IMR-90 (cell line): ENCODE data around the gene GFOD2. TPM values are rescaled to one million over a fixed set of nuclear protein-coding genes. Genes with fewer than 3 reads are reported as not detected.

Experiments used
- ATAC-seq: fragments of 200-7000 bp; cut with Tn5 transposase; 2 replicates; pipeline ENCODE4 v1.9.1; 2020; ENCODE audit warnings: low read depth, mild to moderate bottlenecking, moderate library complexity
- BruUV-seq: library from RNA; stranded (reverse); fragments of 400-500 nt; replicated peaks from 2 replicates; lab custom pipeline; 2021; lab: Mats Ljungman, UMichigan
- CTCF ChIA-PET: fragments of 300-600 bp; formaldehyde crosslinking; extraction: SDS; loops from one replicate; lab custom pipeline; 2021; ENCODE audit warnings: antibody characterized with exemption; lab: Yijun Ruan, JAX
- POLR2A ChIA-PET: fragments of 300-600 bp; sonication (Branson Sonifier 250); formaldehyde crosslinking; loops from one replicate; lab custom pipeline; 2022; ENCODE audit warnings: antibody characterized with exemption; ENCODE audit not compliant: unreplicated experiment; lab: Charles Lee
- DNase-seq: peaks from one replicate; pipeline ENCODE4 v3.0.0; 2013
- H2AFZ ChIP-seq: replicated peaks from 2 replicates; pipeline ENCODE3; 2013; ENCODE audit warnings: low read length, mild to moderate bottlenecking; ENCODE audit not compliant: poor library complexity
- H2AK5ac ChIP-seq: 2 replicates; pipeline ENCODE4 v1.6.1; 2013; ENCODE audit warnings: low read depth, low read length, inconsistent platforms
- H2AK9ac ChIP-seq: replicated peaks from 2 replicates; pipeline ENCODE3; 2013; ENCODE audit warnings: mild to moderate bottlenecking, low read depth, low read length, moderate library complexity; ENCODE audit not compliant: poor library complexity
- H2BK120ac ChIP-seq: 2 replicates; pipeline ENCODE4 v1.6.1; 2013; ENCODE audit warnings: low read depth, low read length, inconsistent platforms
- H2BK15ac ChIP-seq: 3 replicates; pipeline ENCODE4 v1.6.1; 2013; ENCODE audit warnings: low read depth, low read length, inconsistent platforms
- H2BK20ac ChIP-seq: 2 replicates; pipeline ENCODE4 v1.6.1; 2013; ENCODE audit warnings: low read depth, mild to moderate bottlenecking, inconsistent platforms, low read length, moderate library complexity
- H2BK5ac ChIP-seq: 2 replicates; pipeline ENCODE4 v1.6.1; 2013; ENCODE audit warnings: mild to moderate bottlenecking, low read depth, low read length, inconsistent platforms; ENCODE audit not compliant: poor library complexity, severe bottlenecking
- H3K14ac ChIP-seq: replicated peaks from 2 replicates; pipeline ENCODE4 v1.6.1; 2013; ENCODE audit warnings: low read depth, low read length, inconsistent platforms
- H3K18ac ChIP-seq: 2 replicates; pipeline ENCODE4 v1.6.1; 2013; ENCODE audit warnings: low read depth, low read length, control low read depth
- H3K23ac ChIP-seq: 2 replicates; pipeline ENCODE4 v1.6.1; 2013; ENCODE audit warnings: low read depth, low read length, inconsistent platforms
- H3K27ac ChIP-seq: 2 replicates; pipeline ENCODE4 v1.5.1; 2013; ENCODE audit warnings: mild to moderate bottlenecking, control low read depth, low read length; ENCODE audit not compliant: insufficient read depth
- H3K27me3 ChIP-seq: 2 replicates; pipeline ENCODE4 v1.6.1; 2013; ENCODE audit warnings: low read length; ENCODE audit not compliant: control insufficient read depth, insufficient read depth
- H3K36me3 ChIP-seq: 2 replicates; pipeline ENCODE4 v1.6.1; 2013; ENCODE audit warnings: low read length, mixed read lengths; ENCODE audit not compliant: control insufficient read depth, insufficient read depth
- H3K4ac ChIP-seq: 2 replicates; pipeline ENCODE4 v1.6.1; 2013; ENCODE audit warnings: low read depth, low read length, inconsistent platforms
- H3K4me1 ChIP-seq: 2 replicates; pipeline ENCODE4 v1.6.1; 2013; ENCODE audit warnings: low read length, mixed read lengths; ENCODE audit not compliant: control insufficient read depth, insufficient read depth
- H3K4me2 ChIP-seq: 2 replicates; pipeline ENCODE4 v1.6.1; 2013; ENCODE audit warnings: low read depth, mild to moderate bottlenecking, control low read depth, low read length, moderate library complexity
- H3K4me3 ChIP-seq: 2 replicates; pipeline ENCODE4 v1.5.1; 2013; ENCODE audit warnings: low read depth, mild to moderate bottlenecking, control low read depth, low read length, moderate library complexity; ENCODE audit not compliant: insufficient read depth
- H3K56ac ChIP-seq: 2 replicates; pipeline ENCODE4 v1.6.1; 2013; ENCODE audit warnings: low read length, inconsistent platforms; ENCODE audit not compliant: insufficient read depth; ENCODE audit errors: extremely low read depth
- H3K79me1 ChIP-seq, 2 experiments: 2 replicates each; pipeline ENCODE4 v1.6.1; 2013; ENCODE audit warnings: low read length in 2 of 2, inconsistent platforms in 1 of 2, low read depth in 1 of 2
- H3K9ac ChIP-seq: 2 replicates; pipeline ENCODE4 v1.6.1; 2013; ENCODE audit warnings: low read depth, low read length, control low read depth
- H3K9me1 ChIP-seq: 2 replicates; pipeline ENCODE4 v1.6.1; 2013; ENCODE audit warnings: low read length, inconsistent platforms; ENCODE audit not compliant: insufficient read depth
- H3K9me3 ChIP-seq: 2 replicates; pipeline ENCODE4 v1.6.1; 2013; ENCODE audit warnings: low read length; ENCODE audit not compliant: control insufficient read depth, insufficient read depth
- H4K20me1 ChIP-seq: 2 replicates; pipeline ENCODE4 v1.6.1; 2013; ENCODE audit warnings: low read length, inconsistent platforms; ENCODE audit not compliant: insufficient read depth
- H4K5ac ChIP-seq: 2 replicates; pipeline ENCODE4 v1.6.1; 2013; ENCODE audit warnings: mild to moderate bottlenecking, low read depth, low read length, control low read depth
- H4K8ac ChIP-seq, 2 experiments: 2 replicates each; pipeline ENCODE4 v1.6.1; 2013; ENCODE audit warnings: low read depth in 2 of 2, low read length in 2 of 2, control low read depth in 1 of 2, inconsistent platforms in 1 of 2
- H4K91ac ChIP-seq: 2 replicates; pipeline ENCODE4 v1.6.1; 2013; ENCODE audit warnings: low read depth, low read length, inconsistent platforms; ENCODE audit not compliant: insufficient read depth
- BHLHE40 ChIP-seq: fragments of 150-350 bp; IDR thresholded peaks from 2 replicates; pipeline ENCODE4 v1.6.1; 2016; ENCODE audit warnings: mild to moderate bottlenecking, low read depth, low read length
- CEBPB ChIP-seq: IDR thresholded peaks from 2 replicates; pipeline ENCODE4 v1.6.1; 2012; ENCODE audit warnings: low read depth, low read length, improper control_type of control experiment
- CHD1 ChIP-seq: IDR thresholded peaks from 2 replicates; pipeline ENCODE4 v1.6.1; 2012; ENCODE audit warnings: low read depth, low read length, improper control_type of control experiment
- FOS ChIP-seq: fragments of 150-350 bp; IDR thresholded peaks from 2 replicates; pipeline ENCODE4 v1.6.1; 2016; ENCODE audit warnings: low read depth, low read length
- MAFK ChIP-seq: IDR thresholded peaks from 2 replicates; pipeline ENCODE4 v1.6.1; 2012; ENCODE audit warnings: low read depth, low read length, improper control_type of control experiment
- MAZ ChIP-seq: IDR thresholded peaks from 2 replicates; pipeline ENCODE4 v1.6.1; 2012; ENCODE audit warnings: low read depth, mild to moderate bottlenecking, low read length, improper control_type of control experiment, moderate library complexity, borderline replicate concordance
- MXI1 ChIP-seq: IDR thresholded peaks from 2 replicates; pipeline ENCODE4 v1.6.1; 2012; ENCODE audit warnings: low read depth, mild to moderate bottlenecking, low read length, moderate library complexity, borderline replicate concordance
- NFE2L2 ChIP-seq: fragments of 150-350 bp; IDR thresholded peaks from 2 replicates; pipeline ENCODE4 v1.6.1; 2016; ENCODE audit warnings: low read depth, mild to moderate bottlenecking, low read length
- POLR2A ChIP-seq: IDR thresholded peaks from 2 replicates; pipeline ENCODE4 v1.6.1; 2012; ENCODE audit warnings: mild to moderate bottlenecking, low read depth, low read length
- RAD21 ChIP-seq: IDR thresholded peaks from 2 replicates; pipeline ENCODE4 v1.6.1; 2012; ENCODE audit warnings: low read length, improper control_type of control experiment
- RCOR1 ChIP-seq: IDR thresholded peaks from 2 replicates; pipeline ENCODE4 v1.6.1; 2012; ENCODE audit warnings: mild to moderate bottlenecking, low read length, improper control_type of control experiment; ENCODE audit not compliant: insufficient replicate concordance
- RFX5 ChIP-seq: IDR thresholded peaks from 2 replicates; pipeline ENCODE4 v1.8.0; 2012; ENCODE audit warnings: low read depth, mild to moderate bottlenecking, low read length, moderate library complexity
- SMC3 ChIP-seq: fragments of 150-350 bp; IDR thresholded peaks from 2 replicates; pipeline ENCODE4 v1.6.1; 2016; ENCODE audit warnings: low read depth, mild to moderate bottlenecking, antibody characterized with exemption, low read length, moderate library complexity
- WGBS, 2 experiments: methylation state at CpG; one replicate each; pipeline versions ENCODE4 v1.1.5 to v1.1.7; 2013; ENCODE audit warnings: missing lambda C conversion rate in 2 of 2; ENCODE audit not compliant: insufficient read length in 1 of 2; ENCODE audit errors: extremely low coverage in 2 of 2; 5-methylcytosine and 5-hydroxymethylcytosine counted together
- dilution Hi-C: fragments of 300-500 bp; cut with HindIII; formaldehyde crosslinking; loops from one replicate; pipeline ENCODE4 v1.14.3; 2018; ENCODE audit warnings: low sequenced_read_pairs; ENCODE audit not compliant: unreplicated experiment
- in situ Hi-C: fragments of 300-500 bp; cut with MboI; formaldehyde crosslinking; loops from 3 replicates; pipeline ENCODE4 v1.14.3; 2019; ENCODE audit warnings: low sequenced_read_pairs, inconsistent platforms, mixed read lengths
- intact Hi-C: fragments of 100-400 bp; cut with micrococcal nuclease; formaldehyde crosslinking; loops from 2 replicates; pipeline ENCODE4 v1.10.0; 2022
- polyA plus RNA-seq, 3 experiments: library from polyadenylated mRNA; depleted of rRNA; stranded (reverse); fragments of >200 nt; gene quantifications; 2 replicates each; pipeline ENCODE4 v1.2.3, GENCODE V29; 2012; ENCODE audit warnings: low replicate concordance in 1 of 3
- total RNA-seq: library from RNA; depleted of rRNA; stranded (reverse); fragments of >200 nt; gene quantifications from 2 replicates; pipeline ENCODE4 v1.2.3, GENCODE V29; 2012
- TF ChIP-seq, protein P1 (sequence below): fragments of 150-350 bp; IDR thresholded peaks from 2 replicates; pipeline ENCODE4 v1.6.1; 2017; ENCODE audit warnings: mild to moderate bottlenecking, antibody characterized with exemption, low read length, low read depth
- TF ChIP-seq, protein P2 (sequence below): conservative IDR thresholded peaks from 2 replicates; pipeline ENCODE4 v1.5.1; 2012; ENCODE audit warnings: mild to moderate bottlenecking, low read depth, low read length, improper control_type of control experiment
- TF ChIP-seq, protein P3 (sequence below): fragments of 150-350 bp; IDR thresholded peaks from 2 replicates; pipeline ENCODE4 v1.6.1; 2016; ENCODE audit warnings: low read depth, mild to moderate bottlenecking, low read length, moderate library complexity, borderline replicate concordance

The GFOD2 gene
- total and polyA plus RNA-seq, 2 of the 4 experiments (the other 2 are of a cell fraction), result 12.3 to 18.1 TPM

DNA sequence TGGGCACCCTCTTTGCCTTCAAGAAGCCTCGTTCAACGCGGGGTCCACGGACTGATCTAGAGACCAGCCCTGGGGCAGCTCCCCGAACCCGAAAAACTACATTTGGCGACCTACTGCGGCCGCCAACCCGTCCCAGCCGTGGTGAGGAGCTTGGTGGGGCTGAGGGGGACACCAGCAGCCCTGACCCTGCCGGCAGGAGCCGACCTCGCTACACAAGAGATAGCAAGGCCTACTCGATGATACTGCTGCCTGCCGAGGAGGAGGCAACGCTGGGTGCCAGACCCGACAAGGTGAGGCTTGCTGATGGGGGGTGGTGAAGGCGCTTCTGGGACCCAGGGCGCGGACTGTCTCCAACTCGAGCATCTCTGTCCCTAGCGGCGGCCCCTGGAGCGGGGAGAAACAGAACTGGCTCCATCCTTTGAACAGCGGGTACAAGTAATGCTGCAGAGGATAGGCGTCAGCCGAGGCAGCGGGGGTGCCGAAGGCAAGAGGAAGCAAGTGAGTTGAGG lies 64.7 kb downstream of the GFOD2 start:
- H4K8ac ChIP-seq, result no peak overlapping the region
- intact Hi-C loops (no loop called here), dilution Hi-C loops (no loop called here), in situ Hi-C loops (no loop called here)
- H3K27me3 ChIP-seq, result peaks cover 30% of the 10 kb centered on the region
- H3K9me3 ChIP-seq, result no peaks in the 10 kb centered on the region
- TF ChIP-seq, protein P1, sequence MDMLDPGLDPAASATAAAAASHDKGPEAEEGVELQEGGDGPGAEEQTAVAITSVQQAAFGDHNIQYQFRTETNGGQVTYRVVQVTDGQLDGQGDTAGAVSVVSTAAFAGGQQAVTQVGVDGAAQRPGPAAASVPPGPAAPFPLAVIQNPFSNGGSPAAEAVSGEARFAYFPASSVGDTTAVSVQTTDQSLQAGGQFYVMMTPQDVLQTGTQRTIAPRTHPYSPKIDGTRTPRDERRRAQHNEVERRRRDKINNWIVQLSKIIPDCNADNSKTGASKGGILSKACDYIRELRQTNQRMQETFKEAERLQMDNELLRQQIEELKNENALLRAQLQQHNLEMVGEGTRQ, result no peak
- TF ChIP-seq FOS (no peak), RAD21 (no peak), NFE2L2 (no peak), RFX5 (no peak), POLR2A (no peak), BHLHE40 (no peak), MXI1 (no peak), MAFK (no peak), CHD1 (no peak), SMC3 (no peak), MAZ (no peak), RCOR1 (no peak), CEBPB (no peak)
- TF ChIP-seq, protein P2, sequence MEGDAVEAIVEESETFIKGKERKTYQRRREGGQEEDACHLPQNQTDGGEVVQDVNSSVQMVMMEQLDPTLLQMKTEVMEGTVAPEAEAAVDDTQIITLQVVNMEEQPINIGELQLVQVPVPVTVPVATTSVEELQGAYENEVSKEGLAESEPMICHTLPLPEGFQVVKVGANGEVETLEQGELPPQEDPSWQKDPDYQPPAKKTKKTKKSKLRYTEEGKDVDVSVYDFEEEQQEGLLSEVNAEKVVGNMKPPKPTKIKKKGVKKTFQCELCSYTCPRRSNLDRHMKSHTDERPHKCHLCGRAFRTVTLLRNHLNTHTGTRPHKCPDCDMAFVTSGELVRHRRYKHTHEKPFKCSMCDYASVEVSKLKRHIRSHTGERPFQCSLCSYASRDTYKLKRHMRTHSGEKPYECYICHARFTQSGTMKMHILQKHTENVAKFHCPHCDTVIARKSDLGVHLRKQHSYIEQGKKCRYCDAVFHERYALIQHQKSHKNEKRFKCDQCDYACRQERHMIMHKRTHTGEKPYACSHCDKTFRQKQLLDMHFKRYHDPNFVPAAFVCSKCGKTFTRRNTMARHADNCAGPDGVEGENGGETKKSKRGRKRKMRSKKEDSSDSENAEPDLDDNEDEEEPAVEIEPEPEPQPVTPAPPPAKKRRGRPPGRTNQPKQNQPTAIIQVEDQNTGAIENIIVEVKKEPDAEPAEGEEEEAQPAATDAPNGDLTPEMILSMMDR, result no peak
- TF ChIP-seq, protein P3, sequence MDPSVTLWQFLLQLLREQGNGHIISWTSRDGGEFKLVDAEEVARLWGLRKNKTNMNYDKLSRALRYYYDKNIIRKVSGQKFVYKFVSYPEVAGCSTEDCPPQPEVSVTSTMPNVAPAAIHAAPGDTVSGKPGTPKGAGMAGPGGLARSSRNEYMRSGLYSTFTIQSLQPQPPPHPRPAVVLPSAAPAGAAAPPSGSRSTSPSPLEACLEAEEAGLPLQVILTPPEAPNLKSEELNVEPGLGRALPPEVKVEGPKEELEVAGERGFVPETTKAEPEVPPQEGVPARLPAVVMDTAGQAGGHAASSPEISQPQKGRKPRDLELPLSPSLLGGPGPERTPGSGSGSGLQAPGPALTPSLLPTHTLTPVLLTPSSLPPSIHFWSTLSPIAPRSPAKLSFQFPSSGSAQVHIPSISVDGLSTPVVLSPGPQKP, result no peak
- no peak overlapping the region for H3K4me3 ChIP-seq
- H3K27ac ChIP-seq, result no peak overlapping the region
- BruUV-seq, result no TSS peak
- peaks cover 6 to 15% of the 10 kb centered on the region in 2 experiments; a peak in 3 of 4 replicates for H3K79me1 ChIP-seq
- H4K91ac ChIP-seq, result no peak overlapping the region
- H3K18ac ChIP-seq, result no peak overlapping the region
- H3K23ac ChIP-seq, result no peak overlapping the region
- H3K9ac ChIP-seq, result no peak overlapping the region
- no peak overlapping the region for H2BK5ac ChIP-seq
- no peak overlapping the region; the same call in 1 of the 2 replicates for H3K56ac ChIP-seq
- ATAC-seq, result no peak
- WGBS, 2 experiments, result 53% methylated on average over 12 of the region's 30 CpGs; no CpG with 5 or more reads in 1 of the 2 experiments
- H3K14ac ChIP-seq, result no peak overlapping the region
- ChIA-PET CTCF (no interaction called here), POLR2A (no interaction called here)
- no peak overlapping the region for H4K5ac ChIP-seq
- no peak overlapping the region for H2BK20ac ChIP-seq
- no peak overlapping the region for H2AK9ac ChIP-seq
- no peak overlapping the region; the same call in 1 of the 2 replicates for H2AK5ac ChIP-seq
- H2AFZ ChIP-seq, result no peak overlapping the region
- H2BK15ac ChIP-seq, result no peak overlapping the region
- no peak overlapping the region for H3K4ac ChIP-seq
- H4K20me1 ChIP-seq, result peaks cover 14% of the 10 kb centered on the region
- peaks cover 7% of the 10 kb centered on the region for H3K9me1 ChIP-seq
- peaks cover 9% of the 10 kb centered on the region; the same call in 1 of the 2 replicates for H3K4me1 ChIP-seq
- 0 out of 2 replicates have a peak, but pooled peaks cover 1% of the 10 kb centered on the region for H3K36me3 ChIP-seq
- no peak overlapping the region for H3K4me2 ChIP-seq
- no peak overlapping the region for H2BK120ac ChIP-seq
- DNase-seq, result no peak
